HG03521 (cell line): ENCODE data around the gene FOXK2.
"Not testable (repeated sequence)": the region's sequence is repeated elsewhere in the genome, so short reads cannot be mapped to it uniquely, and the experiment has no call there.

Experiments
- ATAC-seq: cut with Tn5 transposase; IDR thresholded peaks from one replicate; pipeline ENCODE4 v1.9.1; 2021; ENCODE audit warnings: mild to moderate bottlenecking, moderate library complexity; ENCODE audit not compliant: unreplicated experiment

The FOXK2 gene

DNA sequence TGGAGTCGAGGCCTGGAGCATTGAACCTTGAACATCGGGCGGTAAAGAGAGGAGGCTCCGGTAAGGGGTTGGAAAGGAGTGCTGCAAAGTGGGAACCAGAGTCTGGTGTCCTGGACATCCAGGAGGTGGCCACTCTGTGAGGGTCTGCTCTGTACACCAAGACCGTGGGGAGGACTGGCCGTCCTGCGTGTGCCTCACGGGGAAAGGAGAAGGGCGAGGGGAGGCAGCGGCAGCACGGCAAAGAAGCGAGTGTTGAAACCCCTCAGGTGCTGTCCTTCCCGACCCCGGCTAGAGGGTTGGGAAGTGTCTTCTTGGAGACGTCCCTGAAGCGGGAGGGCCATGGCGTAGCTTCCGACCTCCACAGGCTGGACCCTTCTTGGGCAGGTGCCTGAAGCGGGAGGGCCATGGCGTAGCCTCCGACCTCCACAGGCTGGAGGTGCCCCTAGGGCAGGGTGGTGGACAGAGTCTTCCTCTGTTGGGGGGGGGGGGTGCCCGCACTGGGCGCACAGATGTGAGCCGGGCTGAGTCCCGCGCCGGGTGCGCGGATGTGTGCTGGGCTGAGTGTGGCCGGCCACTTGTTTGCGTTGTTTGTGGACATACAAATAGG, 42.0 kb downstream of the FOXK2 start:
- no peak for ATAC-seq

DNA sequence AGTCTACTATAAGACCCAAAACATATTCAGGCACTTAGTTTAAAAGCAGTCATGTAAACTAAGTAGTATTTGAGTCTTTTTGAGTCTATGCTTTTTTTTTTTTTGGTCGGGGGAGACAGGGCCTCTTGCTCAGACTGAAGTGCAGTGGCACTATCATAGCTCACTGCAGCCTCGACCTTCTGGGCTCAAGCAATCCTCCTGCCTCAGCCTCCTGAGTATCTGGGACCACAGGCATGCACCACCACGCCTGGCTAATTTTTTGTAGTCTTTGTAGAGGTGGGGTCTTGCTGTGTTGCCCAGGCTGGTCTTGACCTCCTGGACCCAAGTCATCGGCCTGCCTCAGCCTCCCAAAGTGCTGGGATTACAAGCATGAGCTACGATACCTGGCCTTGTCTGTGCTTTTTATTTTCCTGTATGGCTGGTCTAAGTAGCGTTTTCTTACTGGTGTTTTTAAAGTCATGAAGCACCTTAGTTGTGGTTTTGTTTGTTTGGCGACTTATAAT, 43.2 kb downstream of the FOXK2 start:
- ATAC-seq = not testable (repeated sequence)

DNA sequence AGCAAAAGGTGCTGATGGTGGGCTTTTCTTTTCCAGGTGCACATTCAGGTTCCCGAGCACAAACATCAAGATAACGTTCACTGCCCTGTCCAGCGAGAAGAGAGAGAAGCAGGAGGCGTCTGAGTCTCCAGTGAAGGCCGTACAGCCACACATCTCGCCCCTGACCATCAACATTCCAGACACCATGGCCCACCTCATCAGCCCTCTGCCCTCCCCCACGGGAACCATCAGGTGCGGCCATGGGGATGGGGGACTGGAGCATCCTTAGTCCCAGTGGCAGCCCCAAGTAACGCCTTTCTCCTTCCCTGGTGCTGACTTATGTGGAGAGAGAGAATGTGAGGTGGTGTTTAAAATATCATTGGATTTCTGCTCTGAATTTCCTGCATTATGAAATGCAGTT, 43.8 kb downstream of the FOXK2 start:
- ATAC-seq = no peak

DNA sequence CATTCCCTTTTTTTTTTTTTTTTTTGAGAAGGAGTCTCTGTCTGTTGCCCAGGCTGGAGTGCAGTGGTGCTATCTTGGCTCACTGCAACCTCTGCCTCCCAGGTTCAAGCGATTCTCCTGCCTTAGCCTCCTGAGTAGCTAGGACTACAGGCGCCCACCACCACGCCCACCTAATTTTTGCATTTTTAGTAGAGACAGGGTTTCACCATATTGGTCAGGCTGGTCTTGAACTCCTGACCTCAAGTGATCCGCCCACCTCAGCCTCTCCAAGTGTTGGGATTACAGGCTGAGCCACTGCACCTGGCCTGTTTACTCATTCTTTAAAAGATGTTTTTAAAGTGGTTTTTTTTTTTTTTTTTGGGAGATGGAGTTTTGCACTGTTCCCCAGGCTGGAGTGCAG, 44.2 kb downstream of the FOXK2 start:
- ATAC-seq = not testable (repeated sequence)

DNA sequence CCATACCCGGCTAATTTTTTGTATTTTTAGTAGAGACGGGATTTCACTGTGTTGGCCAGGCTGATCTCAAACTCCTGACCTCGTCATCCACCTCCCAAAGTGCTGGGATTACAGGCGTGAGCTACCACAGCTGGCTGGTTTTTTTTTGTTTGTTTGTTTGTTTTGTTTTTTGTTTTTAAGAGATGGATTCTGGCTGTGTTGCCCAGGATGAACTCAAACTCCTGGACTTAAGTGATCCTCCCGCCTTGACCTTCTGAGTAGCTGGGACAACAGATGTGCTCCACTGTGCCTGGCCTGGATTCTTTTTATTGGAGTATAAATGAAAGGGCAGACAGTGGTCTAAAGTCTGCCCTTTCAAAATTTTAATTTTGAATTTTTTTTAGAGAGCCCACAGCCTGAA, 44.7 kb downstream of the FOXK2 start:
- ATAC-seq = no peak

DNA sequence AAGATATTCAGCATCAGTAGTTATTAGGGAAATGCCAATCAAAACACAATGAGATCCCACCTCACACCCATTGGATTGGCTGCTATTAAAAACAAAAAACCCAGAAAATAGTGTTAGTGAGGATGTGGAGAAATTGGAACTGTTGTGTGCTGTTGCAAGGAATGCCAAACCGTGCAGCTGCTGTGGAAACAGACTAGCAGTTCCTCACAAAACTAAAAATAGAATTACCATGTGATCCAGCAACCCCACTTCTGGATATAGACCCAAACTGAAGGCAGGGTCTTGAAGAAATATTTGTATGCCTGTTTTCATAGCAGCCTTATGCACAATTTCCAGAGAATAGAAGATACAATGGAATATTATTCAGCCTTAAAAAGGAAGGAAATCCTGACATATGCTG, 46.0 kb downstream of the FOXK2 start:
- ATAC-seq = no peak

DNA sequence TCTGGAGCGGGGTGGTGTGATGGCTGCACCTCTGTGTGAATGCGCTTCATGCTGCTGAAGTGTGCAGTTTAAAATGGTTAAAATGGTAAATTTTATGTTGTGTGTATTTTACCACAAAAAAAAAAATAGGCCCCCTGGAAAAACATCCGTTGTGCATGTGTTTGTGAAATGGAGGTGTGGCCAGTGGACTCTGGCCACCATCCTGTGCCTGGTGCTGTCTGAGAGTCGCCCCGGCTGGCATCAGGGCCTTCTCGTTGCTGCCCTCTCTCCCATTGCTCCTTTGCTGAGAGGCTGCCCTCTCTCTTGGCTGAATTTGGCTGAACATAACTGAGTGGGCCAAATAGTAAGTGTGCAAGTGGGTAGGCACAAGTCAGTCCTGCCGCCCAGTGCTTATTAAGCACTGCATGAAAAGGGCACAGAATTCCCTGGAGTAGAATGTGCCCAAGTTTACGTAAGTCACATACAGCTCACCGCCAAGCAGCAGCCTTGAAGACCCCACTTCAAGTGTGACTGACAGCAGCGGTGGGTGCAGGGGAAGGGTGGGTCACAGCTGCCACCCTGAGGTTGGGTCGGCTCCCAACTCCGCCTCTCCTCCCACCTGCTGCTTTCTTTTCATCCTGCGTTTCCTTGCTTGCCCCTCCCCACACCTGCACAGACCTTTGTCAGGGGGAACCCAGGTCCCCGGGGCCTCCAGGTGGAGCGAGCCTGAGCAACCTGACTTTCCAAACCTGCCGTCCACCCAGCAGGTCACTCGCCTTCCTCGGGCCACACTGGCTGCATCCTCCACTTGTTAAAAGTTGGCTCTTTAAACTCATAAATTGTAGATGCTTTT, 46.8 kb downstream of the FOXK2 start:
- ATAC-seq = no peak

DNA sequence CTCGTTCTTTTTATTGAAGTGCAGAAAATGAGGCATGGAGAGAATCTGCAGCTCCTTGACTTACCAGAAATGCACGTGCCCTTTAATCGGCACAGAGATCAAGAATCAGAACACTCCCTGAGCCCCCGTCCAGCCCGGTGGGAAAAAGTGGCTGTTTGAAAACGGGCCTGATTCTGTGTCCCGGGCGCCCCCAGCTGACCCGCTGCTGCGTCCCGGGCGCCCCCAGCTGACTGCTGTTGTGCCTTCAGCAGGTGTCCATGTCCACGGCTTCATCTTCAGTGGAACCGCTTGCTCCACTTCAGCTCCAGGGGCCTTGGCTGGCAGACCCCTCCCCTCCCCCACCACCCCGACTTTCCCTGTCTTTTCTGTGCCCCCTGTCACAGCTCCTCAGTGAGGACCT, 47.8 kb downstream of the FOXK2 start:
- ATAC-seq = no peak

DNA sequence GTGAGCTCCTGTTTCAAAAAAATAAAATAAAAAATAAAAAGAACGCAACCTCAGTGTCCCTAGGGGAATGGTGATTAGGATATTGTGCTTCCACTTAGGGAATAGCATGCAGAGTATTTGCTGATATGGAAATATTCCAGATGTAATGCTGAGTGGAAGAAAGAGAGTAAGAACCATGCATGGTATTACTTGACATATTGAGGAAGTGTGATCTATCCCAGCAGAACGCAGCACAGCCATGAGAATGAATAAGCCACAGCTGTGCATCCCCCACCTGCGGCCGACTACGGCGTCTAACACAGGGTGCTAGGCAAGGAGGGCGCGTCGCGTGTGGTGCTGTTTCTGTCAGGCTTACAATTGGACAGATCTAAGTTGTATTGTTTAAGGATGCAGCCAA, 49.5 kb downstream of the FOXK2 start:
- ATAC-seq = no peak

DNA sequence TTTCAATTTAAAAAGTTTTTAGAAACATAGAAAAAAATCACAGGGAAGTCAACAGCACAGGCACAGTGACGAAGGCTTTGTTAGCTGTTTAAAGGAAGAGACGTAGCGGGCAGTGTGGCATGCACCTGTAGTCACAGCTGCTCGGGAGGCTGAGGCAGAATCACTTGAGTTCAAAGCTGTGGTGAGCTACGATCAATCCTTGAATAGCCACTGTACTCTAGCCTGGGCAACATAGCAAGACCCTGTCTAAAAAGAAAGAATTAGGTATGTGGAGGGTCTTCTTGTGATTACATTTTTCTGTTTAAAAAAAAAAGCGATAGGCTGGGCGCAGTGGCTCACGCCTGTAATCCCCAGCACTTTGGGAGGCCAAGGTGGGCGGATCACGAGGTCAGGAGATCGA, 50.1 kb downstream of the FOXK2 start:
- ATAC-seq = no peak

DNA sequence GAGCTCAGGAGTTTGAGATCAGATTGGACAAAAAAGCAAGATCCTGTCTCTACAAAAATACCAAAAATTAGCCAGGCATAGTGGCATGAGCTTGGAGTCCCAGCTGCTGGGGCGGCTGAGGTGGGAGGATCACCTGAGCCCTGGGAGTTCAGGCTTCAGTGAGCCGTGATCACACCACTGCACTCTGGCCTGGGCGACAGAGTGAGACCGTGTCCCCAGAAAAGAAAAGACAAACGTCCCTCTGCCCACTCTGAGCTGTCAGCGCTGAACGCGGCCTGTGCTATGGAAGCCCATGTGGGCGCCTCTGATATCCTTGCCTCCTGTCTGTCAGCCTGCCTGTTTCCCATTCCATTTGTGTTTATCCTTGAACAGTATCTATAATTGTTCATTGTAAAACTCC, 50.7 kb downstream of the FOXK2 start:
- no peak for ATAC-seq

DNA sequence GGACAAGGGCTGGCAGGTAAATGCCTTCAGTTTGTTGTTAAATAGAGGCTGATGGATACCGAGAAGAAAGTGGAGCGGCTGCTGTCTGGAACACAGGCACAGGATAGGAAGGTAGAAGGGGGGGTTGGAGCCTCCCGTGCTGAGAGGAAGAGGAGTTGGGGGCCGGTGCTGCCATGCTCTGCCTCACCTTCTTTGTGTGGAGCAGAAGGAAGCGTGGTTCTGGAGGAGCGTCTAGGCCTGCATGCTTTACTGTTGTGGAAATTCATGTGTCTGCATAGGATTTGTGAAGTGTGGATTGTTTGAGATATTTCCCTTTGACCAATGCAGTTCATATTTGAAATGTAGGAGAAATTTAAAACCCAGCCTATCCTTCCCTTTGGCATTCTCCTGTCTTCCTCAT, 52.3 kb downstream of the FOXK2 start:
- ATAC-seq = no peak

DNA sequence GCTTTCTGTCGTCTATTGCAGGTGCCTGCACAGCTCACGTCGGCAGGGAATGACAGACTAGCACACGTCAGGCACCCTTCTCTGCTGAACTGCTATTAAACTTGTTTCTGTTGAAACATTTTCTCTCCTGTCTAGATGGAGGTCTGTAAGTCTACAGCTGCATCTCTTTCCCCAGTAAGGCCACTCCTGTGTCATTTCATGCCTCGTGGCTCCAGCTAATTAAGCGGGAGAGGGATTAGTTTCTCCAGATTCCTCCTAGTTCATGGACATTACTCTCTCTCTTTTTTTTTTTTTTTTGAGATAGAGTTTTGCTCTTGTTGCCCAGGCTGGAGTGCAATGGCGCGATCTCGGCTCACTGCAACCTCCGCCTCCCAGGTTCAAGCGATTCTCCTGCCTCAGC, 54.5 kb downstream of the FOXK2 start:
- no peak for ATAC-seq

DNA sequence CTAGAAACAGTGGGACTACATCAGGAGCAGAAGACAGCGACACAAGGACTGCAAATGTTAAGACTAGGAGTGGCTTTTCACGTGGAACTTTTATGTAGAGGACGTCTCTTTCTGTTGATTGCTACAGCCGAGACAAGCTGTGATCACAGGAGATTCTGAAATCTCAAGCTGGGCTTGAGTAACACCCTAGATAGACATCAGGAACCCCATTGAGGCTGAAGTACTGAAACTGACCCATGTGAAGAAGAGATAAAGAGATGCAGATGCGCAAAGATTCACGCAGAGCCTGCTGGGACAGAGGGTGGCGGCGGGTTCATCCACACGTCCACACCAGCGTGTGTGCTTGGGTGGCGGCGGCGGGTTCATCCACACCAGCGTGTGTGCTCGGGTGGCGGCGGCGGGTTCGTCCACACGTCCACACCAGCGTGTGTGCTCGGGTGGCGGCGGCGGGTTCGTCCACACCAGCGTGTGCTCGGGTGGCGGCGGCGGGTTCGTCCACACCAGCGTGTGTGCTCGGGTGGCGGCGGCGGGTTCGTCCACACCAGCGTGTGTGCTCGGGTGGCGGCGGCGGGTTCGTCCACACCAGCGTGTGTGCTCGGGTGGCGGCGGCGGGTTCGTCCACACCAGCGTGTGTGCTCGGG, 56.2 kb downstream of the FOXK2 start:
- ATAC-seq = not testable (repeated sequence)

DNA sequence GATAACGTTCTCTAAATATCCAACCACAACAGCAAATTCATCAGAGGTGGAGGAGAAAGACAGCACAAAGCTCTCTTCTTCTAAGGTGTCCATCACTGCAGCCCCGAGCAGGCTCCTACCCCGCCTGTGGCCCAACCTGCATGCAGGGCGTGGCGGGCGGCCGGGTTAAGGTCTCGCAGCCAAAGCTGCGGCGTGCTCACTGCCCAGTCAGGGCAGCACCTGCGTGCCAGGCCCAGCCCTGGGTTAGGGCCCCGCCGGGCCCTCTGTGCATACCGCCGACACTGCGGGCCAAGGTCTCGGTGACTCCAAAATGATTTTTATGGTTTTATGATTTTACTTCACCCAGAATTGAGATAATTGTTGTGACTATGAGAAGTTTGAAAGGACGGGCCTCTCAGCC, 57.8 kb downstream of the FOXK2 start:
- no peak for ATAC-seq

DNA sequence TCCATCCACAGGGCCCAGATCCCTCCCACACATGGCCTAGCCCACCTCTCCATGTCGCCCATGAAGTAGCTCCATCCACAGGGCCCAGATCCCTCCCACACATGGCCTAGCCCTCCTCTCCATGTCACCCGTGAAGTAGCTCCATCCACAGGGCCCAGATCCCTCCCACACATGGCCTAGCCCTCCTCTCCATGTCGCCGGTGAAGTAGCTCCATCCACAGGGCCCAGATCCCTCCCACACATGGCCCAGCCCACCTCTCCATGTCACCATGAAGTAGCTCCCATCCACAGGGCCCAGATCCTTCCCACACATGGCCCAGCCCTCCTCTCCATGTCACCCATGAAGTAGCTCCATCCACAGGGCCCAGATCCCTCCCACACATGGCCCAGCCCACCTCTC, 60.4 kb downstream of the FOXK2 start:
- ATAC-seq = not testable (repeated sequence)

DNA sequence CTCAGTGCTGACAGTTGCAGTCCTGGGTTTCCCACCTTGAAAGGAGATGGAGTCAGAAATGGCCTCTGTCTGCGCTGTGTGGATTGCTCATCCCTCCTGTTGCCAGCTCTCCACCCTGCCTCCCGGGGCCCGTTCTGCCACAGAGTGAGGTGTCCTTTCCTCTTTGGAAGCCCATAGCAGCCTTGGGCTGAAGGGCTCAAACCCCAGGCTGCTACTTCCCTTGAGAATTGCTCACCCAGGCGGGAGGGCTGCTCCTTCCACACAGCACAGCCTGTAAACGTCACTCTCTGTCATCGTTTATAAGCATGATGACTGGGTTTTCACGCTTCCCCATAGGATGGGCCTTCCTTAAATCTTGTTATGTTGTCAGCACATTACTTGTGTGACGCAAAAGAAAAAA, 62.7 kb downstream of the FOXK2 start:
- no peak for ATAC-seq

DNA sequence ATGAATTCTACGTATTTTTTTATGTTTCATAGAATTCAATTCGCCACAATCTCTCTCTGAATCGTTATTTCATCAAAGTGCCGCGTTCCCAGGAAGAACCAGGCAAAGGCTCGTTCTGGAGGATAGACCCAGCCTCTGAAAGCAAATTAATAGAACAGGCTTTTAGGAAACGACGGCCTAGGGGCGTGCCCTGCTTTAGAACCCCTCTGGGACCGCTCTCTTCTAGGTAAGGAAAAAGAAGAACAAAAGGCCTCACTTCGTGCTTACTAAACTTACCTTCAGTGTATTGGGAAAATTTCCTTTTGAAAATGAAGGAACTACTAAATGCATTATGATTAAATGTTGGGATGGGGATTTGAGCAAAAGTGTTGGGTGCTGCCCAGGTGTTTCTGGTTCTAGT, 63.2 kb downstream of the FOXK2 start:
- ATAC-seq = no peak

DNA sequence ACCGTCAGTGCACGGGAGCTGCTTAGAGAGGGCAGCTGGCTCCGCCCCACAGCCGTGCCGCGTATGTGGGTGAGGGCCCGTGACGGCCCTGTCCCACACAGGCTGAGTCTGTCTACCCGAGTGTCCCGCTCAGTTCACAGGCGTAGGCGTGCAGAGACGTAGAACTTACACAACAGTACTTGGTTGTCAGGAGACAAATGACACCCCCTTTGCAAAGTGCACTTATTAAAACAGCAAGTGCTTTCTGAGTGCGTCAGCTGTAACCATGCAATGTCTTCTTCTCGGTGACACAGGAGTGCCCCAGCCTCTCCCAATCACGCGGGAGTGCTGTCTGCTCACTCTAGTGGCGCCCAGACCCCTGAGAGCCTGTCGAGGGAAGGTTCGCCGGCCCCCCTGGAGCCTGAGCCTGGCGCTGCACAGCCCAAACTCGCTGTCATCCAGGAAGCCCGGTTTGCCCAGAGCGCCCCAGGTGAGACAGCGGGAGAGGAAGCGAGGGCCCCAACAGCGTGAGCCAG, 64.2 kb downstream of the FOXK2 start:
- ATAC-seq = no peak

DNA sequence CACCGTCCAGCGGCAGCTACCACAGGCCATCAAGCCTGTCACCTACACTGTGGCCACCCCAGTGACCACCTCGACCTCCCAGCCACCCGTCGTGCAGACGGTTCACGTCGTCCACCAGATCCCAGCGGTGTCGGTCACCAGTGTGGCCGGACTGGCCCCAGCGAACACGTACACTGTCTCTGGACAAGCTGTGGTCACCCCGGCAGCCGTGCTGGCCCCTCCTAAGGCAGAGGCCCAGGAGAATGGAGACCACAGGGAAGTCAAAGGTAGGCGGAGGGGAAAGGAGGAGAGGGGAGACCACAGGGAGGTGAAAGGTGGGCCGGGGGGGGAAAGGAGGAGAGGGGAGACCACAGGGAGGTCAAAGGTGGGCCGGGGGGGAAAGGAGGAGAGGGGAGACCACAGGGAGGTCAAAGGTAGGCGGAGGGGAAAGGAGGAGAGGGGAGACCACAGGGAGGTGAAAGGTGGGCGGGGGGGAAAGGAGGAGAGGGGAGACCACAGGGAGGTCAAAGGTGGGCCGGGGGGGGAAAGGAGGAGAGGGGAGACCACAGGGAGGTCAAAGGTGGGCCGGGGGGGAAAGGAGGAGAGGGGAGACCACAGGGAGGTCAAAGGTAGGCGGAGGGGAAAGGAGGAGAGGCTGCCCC, 66.5 kb downstream of the FOXK2 start:
- not testable (repeated sequence) for ATAC-seq

DNA sequence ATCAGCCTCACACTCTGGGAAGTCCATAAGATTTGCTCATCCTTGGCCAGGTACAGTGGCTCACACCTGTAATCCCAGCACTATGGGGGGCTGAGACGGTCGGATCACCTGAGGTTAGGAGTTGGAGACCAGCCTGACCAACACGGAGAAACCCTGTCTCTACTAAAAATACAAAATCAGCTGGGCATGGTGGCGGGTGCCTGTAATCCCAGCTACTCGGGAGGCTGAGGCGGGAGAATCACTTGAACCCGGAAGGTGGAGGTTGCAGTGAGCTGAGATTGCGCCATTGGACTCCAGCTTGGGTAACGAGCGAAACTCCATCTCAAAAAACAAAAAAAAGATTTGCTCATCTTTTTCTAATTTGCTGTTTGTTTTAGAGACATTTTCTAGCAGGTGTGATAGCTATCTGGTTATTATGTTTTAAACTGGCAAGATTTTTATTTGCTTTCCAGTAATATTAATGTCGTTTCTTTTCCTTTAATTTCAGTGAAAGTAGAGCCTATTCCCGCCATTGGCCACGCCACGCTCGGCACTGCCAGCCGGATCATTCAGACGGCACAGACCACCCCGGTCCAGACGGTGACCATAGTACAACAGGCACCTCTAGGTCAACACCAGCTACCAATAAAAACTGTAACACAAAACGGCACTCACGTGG, 67.2 kb downstream of the FOXK2 start:
- ATAC-seq = no peak
